Superior temporal gyrus (tissue), 1 donor: ENCODE results near the gene PHACTR2.

ENCODE experiments used
- DNase-seq: peaks from one replicate; pipeline ENCODE4 v3.0.0-alpha.2; 2016; ENCODE audit errors: extremely low spot score

Gene PHACTR2

GRCh38 chr6:143675382-143675900 lies 2.3 kb upstream of the PHACTR2 start:
- no peak for DNase-seq

GRCh38 chr6:143675946-143676345 lies 1.8 kb upstream of the PHACTR2 start:
- no peak for DNase-seq

GRCh38 chr6:143676437-143677045 lies 1.2 kb upstream of the PHACTR2 start:
- DNase-seq: no peak

- DNase-seq: no peak
These were observed 231 bp upstream of the PHACTR2 start for GRCh38 chr6:143677577-143677890.

GRCh38 chr6:143679041-143679440 lies 1.3 kb downstream of the PHACTR2 start:
- no peak for DNase-seq

GRCh38 chr6:143680141-143680540 lies 2.4 kb downstream of the PHACTR2 start:
- no peak for DNase-seq

GRCh38 chr6:143682805-143683204 lies 5.0 kb downstream of the PHACTR2 start:
- DNase-seq: no peak

GRCh38 chr6:143684486-143684885 lies 6.7 kb downstream of the PHACTR2 start:
- DNase-seq: no peak

GRCh38 chr6:143685653-143686052 lies 7.9 kb downstream of the PHACTR2 start:
- DNase-seq: no peak

- no peak for DNase-seq
These were observed 9.8 kb downstream of the PHACTR2 start for GRCh38 chr6:143687591-143687990.

- no peak for DNase-seq
These were observed 10.9 kb downstream of the PHACTR2 start for GRCh38 chr6:143688681-143689080.

GRCh38 chr6:143689852-143690251 lies 12.1 kb downstream of the PHACTR2 start:
- DNase-seq: no peak

GRCh38 chr6:143691155-143691554 lies 13.4 kb downstream of the PHACTR2 start:
- no peak for DNase-seq

- DNase-seq: no peak
These were observed 14.3 kb downstream of the PHACTR2 start for GRCh38 chr6:143691900-143692636.

GRCh38 chr6:143692696-143693095 lies 14.9 kb downstream of the PHACTR2 start:
- no peak for DNase-seq

GRCh38 chr6:143694013-143694412 lies 16.2 kb downstream of the PHACTR2 start:
- no peak for DNase-seq

- DNase-seq: no peak
These were observed 16.8 kb downstream of the PHACTR2 start for GRCh38 chr6:143694560-143694959.

GRCh38 chr6:143695130-143695968 lies 17.6 kb downstream of the PHACTR2 start:
- DNase-seq: no peak

- DNase-seq: no peak
These were observed 18.4 kb downstream of the PHACTR2 start for GRCh38 chr6:143695969-143696663.

GRCh38 chr6:143696664-143697000 lies 18.9 kb downstream of the PHACTR2 start:
- no peak for DNase-seq

GRCh38 chr6:143697076-143697800 lies 19.5 kb downstream of the PHACTR2 start:
- no peak for DNase-seq
